ENCODE data around the gene DENND4A.

DNA sequence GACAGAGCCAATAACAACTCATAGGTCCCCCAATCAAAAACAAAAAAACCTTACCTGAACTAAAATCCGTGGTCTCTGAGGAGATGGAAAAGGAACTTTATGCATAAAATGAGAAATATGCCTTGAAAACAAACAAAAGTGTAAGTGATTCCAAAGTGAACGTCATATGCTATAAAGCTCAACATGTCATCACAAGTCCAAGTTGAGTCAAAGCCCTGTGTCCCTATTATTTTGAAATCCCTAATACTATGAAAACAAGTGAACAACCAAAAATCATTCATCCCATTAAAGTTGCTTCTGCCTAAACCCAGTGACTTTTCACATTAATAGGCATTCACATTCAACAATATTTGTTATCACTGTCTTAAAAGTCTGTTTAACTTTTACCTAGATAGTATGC lies 59.4 kb downstream of the DENND4A start:
- TF ChIP-seq CTCF (IDR thresholded peaks at IDR 0.05) (no peak), POLR2A (IDR thresholded peaks at IDR 0.05) (no peak)
